GM23248 (cell line): ENCODE data around the gene ASPHD1.

ENCODE experiments used
- EZH2 ChIP-seq: fragments of 200-600 bp; sonication (generic); IDR thresholded peaks from 2 replicates; pipeline ENCODE4 v1.6.1; 2018; ENCODE audit warnings: antibody characterized with exemption, mild to moderate bottlenecking; ENCODE audit not compliant: insufficient read depth, poor library complexity, severe bottlenecking
- EZH2phosphoT487 ChIP-seq: fragments of 200-600 bp; sonication (generic); IDR thresholded peaks from 2 replicates; pipeline ENCODE4 v1.6.1; 2018; ENCODE audit warnings: antibody characterized with exemption, moderate library complexity, mild to moderate bottlenecking, low read depth; ENCODE audit not compliant: insufficient read depth

DNA sequence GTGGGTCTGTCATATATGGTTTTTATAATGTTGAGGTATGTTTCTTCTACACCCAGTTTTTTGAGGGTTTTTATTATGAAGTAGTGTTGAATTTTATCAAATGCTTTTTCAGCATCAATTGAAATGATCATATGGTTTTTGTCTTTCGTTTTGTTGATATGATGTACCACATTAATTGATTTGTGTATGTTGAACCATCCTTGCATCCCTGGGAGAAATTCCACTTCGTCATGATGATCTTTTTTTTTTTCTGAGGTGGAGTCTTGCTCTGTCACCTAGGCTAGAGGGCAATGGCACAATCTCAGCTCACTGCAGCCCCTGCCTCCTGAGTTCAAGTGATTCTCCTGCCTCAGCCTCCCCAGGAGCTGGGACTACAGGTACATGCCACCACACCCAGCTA, 47.6 kb downstream of the ASPHD1 start:
- TF ChIP-seq EZH2phosphoT487: no peak
- TF ChIP-seq EZH2: no peak
